Measurements from ENCODE around the gene STX7. TPM values are rescaled to one million over a fixed set of nuclear protein-coding genes. Genes with fewer than 3 reads are reported as not detected.

STX7 gene
- total RNA-seq, 2 donors from 2014 or later = 13.5 to 24.6 TPM

DNA sequence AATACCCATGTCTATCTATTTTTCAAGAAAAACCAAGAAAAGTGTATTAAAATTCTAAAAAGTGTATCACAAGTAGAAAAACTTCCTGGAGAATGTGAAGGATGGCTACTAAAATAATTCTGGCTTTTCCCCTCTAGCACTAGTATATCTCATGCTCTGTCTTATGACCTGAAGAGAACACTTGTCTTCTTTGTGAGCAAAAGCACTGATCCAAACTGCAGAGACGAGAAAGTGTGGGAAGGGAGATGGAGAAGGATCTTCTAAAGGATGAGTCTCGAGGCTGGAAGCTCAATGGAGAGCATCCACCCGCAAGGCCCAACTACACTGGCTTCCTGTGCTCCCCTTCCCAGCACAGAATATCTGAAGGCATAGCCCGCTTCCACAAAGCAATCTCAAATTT lies 23.5 kb downstream of the STX7 start:
- Histone ChIP-seq H3K4me3 (no peak overlapping the region), H3K36me3 (replicated peaks in 1 of 2; ENCODE audit: insufficient read depth in 1 of 2, low read depth in 2 of 2) (no peaks in the 10 kb centered on the region), H3K27ac (no peak overlapping the region), H3K9me3 (no peaks in the 10 kb centered on the region), H3K27me3 (no peaks in the 10 kb centered on the region), H3K4me1 (peaks cover 8% of the 10 kb centered on the region)
- TF ChIP-seq CTCF (IDR thresholded peaks at IDR 0.05) = no peak
- no peak for TF ChIP-seq POLR2A (IDR thresholded peaks at IDR 0.05)
- WGBS, 2 donors = 89 to 92% methylated on average over 4 of the region's 4 CpGs
- DNase-seq = no peak
- intact Hi-C loops (cut with DNase I) = loop anchor here (10.0 kb wide), 1 partner anchor 215 kb away; no protein-coding TSS in a partner anchor
- ATAC-seq = no peak

DNA sequence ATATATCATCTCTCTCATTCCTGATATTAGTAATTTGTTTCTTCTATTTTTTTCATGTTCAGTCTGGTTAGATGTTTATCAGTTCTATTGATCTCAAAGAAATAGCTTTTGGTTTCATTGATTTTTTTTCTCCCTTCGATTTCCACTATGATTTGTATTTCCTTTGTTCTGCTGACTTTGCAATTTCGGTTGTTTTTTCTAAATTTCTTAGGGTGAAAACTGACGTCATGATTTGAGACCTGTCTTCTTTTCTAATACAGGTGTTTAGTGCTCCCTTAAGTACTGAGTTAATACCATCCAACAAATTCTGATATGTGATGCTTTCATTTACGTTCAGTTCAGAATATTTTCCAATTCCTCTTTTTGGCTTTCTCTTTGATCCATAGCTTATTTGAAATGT lies 25.2 kb downstream of the STX7 start:
- Histone ChIP-seq H3K36me3 (replicated peaks in 1 of 2; ENCODE audit: insufficient read depth in 1 of 2, low read depth in 2 of 2) (no peaks in the 10 kb centered on the region), H3K4me3 (no peak overlapping the region), H3K27ac (no peak overlapping the region), H3K4me1 (peaks cover 8% of the 10 kb centered on the region), H3K27me3 (no peaks in the 10 kb centered on the region), H3K9me3 (no peaks in the 10 kb centered on the region)
- WGBS, 2 donors = 77 to 81% methylated on average over 4 of the region's 4 CpGs
- no peak for ATAC-seq
- no peak for TF ChIP-seq CTCF (IDR thresholded peaks at IDR 0.05)
- TF ChIP-seq POLR2A (IDR thresholded peaks at IDR 0.05) = no peak
- DNase-seq = no peak
- intact Hi-C loops (cut with DNase I) = loop anchor here (10.0 kb wide), 1 partner anchor 213 kb away; no protein-coding TSS in a partner anchor

DNA sequence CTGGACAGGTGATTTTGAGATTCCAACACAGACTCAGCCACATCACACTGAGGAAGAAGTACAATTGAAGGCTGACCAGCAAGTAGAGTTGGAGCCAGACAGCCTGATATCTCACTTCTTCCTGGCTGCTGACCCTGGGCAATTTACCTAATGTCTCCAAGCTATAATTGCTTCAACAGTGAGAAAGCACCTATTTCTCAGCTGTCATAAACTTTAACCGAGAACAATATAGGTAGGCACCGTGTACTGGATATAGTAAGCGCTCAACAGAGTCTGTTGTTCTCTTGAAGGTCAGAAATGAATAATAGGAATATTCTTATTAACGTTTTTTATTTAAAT lies 28.3 kb downstream of the STX7 start:
- no peak overlapping the region for H3K4me3 ChIP-seq
- no peak overlapping the region for H3K27ac ChIP-seq
- DNase-seq = no peak
- TF ChIP-seq CTCF (IDR thresholded peaks at IDR 0.05) = no peak
- no peak for TF ChIP-seq POLR2A (IDR thresholded peaks at IDR 0.05)
- intact Hi-C loops (cut with DNase I) = loop anchor here (10.0 kb wide), 1 partner anchor 210 kb away; no protein-coding TSS in a partner anchor
- no peaks in the 10 kb centered on the region for H3K4me1 ChIP-seq
- H3K9me3 ChIP-seq = no peaks in the 10 kb centered on the region
- H3K27me3 ChIP-seq = no peaks in the 10 kb centered on the region
- 73 to 76% methylated on average over 4 of the region's 4 CpGs for WGBS, 2 donors
- no peaks in the 10 kb centered on the region for H3K36me3 ChIP-seq (replicated peaks in 1 of 2; ENCODE audit: insufficient read depth in 1 of 2, low read depth in 2 of 2)
- no peak for ATAC-seq

DNA sequence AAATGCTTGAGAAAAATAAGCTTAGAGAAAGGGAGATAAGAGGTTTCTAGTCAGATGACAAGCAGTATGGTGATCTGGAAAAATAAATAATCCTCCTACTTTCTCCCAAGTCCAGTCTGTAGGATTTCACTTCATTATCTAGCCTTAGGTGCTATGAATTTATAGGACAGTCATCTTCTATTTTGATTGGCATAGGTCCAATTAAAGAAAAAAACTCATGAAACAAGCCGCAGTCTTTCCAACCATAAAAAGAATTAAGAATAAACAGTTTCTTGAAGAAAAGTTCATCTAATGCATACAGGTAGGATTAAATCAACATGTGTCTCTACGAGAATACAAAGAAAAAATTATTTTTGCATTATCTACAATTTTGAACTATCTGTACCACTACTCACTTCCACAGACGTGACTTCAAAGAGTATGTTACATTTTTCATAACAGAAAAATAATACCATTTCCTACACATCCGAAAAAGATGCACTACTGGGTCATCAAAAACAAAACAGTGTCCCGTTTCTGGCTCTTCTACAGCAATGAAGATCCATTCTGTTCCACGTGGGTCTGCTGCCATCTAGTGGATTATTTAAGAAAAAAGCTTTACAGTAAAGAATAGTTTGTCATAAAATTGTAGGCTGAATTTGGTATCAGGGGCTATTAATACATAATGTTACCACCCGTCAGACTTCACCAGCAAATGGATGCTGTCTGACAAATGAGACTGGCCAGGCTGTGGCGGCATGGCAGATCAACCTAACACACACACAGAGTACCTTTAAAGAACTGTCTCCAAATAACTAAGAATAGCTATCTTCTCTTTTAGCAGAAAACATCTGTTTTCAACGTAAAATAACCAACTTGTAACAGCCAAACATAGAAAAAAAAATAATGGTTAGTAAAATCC lies 28.9 kb downstream of the STX7 start:
- DNase-seq = peak; percentile 22 to 44 (median 36)
- no peak overlapping the region for H3K4me3 ChIP-seq
- 14 to 19% methylated on average over 9 of the region's 9 CpGs for WGBS, 2 donors
- intact Hi-C loops (cut with DNase I) = loop anchor here (10.0 kb wide), 1 partner anchor 209 kb away; no protein-coding TSS in a partner anchor
- no peaks in the 10 kb centered on the region for H3K9me3 ChIP-seq
- no peak overlapping the region for H3K27ac ChIP-seq
- H3K27me3 ChIP-seq = no peaks in the 10 kb centered on the region
- no peaks in the 10 kb centered on the region for H3K4me1 ChIP-seq
- ATAC-seq = peak; percentile 65
- no peak for TF ChIP-seq POLR2A (IDR thresholded peaks at IDR 0.05)
- TF ChIP-seq CTCF (IDR thresholded peaks at IDR 0.05) = peak; percentile 26 to 82 (median 68)
- H3K36me3 ChIP-seq (replicated peaks in 1 of 2; ENCODE audit: insufficient read depth in 1 of 2, low read depth in 2 of 2) = no peaks in the 10 kb centered on the region
